Placental epithelial cell (primary cell): Measurements from ENCODE around the gene TSPAN10. TPM values are rescaled to one million over a fixed set of nuclear protein-coding genes. Genes with fewer than 3 reads are reported as not detected.

Experiments
- small RNA-seq: library from RNA; depleted of rRNA; stranded (forward); fragments of <200 nt; gene quantifications from one replicate; pipeline ENCODE3, GENCODE V24; 2012
- total RNA-seq: library from RNA; depleted of rRNA; stranded (reverse); fragments of >200 nt; gene quantifications from 2 replicates; pipeline ENCODE4 v1.2.3, GENCODE V29; 2012

TSPAN10 gene
- 2.0 and 3.9 TPM in 2 replicates for total RNA-seq

GRCh38 chr17:81636505-81637288 is at the start of gene TSPAN10, which contains the start of gene NPLOC4:
Gene TSPAN10, plus strand, starts transcription at chr17:81637196. Its CDS starts 5,217 bp downstream, at chr17:81642413.
Gene NPLOC4, minus strand, starts transcription at chr17:81637112. Its CDS starts 182 bp downstream, at chr17:81636930.

GRCh38 chr17:81656118-81656743 is 19.2 kb downstream of the TSPAN10 start, which contains the start of gene PDE6G:
Gene PDE6G, minus strand, starts transcription at chr17:81656542. Its CDS starts 3,237 bp downstream, at chr17:81653305.

GRCh38 chr17:81666342-81667191 is 29.6 kb downstream of the TSPAN10 start, which contains the start of the genes CCDC137 and OXLD1:
Gene CCDC137, plus strand, starts transcription at chr17:81666737. Its CDS starts 30 bp downstream, at chr17:81666767.
Gene OXLD1, minus strand, starts transcription at chr17:81666605. Its CDS starts 28 bp downstream, at chr17:81666577.

GRCh38 chr17:81683584-81684441 is 46.8 kb downstream of the TSPAN10 start, which contains the start of the genes ARL16 and HGS:
Gene ARL16, minus strand, starts transcription at chr17:81683797. Its CDS starts 44 bp downstream, at chr17:81683753.
Gene HGS, plus strand, starts transcription at chr17:81684011. Its CDS starts 56 bp downstream, at chr17:81684067.

Small RNA genes lying within 50 kb of the gene (small RNA-seq; reads per million reads assigned to genes)
- gene MIR6786 = not detected

Other genes starting within 250 kb of the TSPAN10 start
- gene BAHCC1, start 241.7 kb upstream of the TSPAN10 start, total RNA-seq = 5.6 and 7.1 TPM in 2 replicates
- 3,259 and 11,087 TPM in 2 replicates for gene ACTG1, start 124.4 kb upstream of the TSPAN10 start, total RNA-seq
- gene FSCN2, start 108.8 kb upstream of the TSPAN10 start, total RNA-seq = 1.1 and 3.5 TPM in 2 replicates
- gene FAAP100, start 84.8 kb upstream of the TSPAN10 start, total RNA-seq = 36.1 and 44.8 TPM in 2 replicates
- gene NPLOC4, start 84 bp upstream of the TSPAN10 start, total RNA-seq = 59.7 and 70.8 TPM in 2 replicates
- gene PDE6G, start 19.3 kb downstream of the TSPAN10 start, total RNA-seq = 0.43 TPM in 1 of 2 replicates, not detected in the other
- 31.8 and 32.1 TPM in 2 replicates for gene OXLD1, start 29.4 kb downstream of the TSPAN10 start, total RNA-seq
- 3.7 and 6.3 TPM in 2 replicates for gene CCDC137, start 29.5 kb downstream of the TSPAN10 start, total RNA-seq
- 21.2 and 24.9 TPM in 2 replicates for gene ARL16, start 46.6 kb downstream of the TSPAN10 start, total RNA-seq
- 86.4 and 103 TPM in 2 replicates for gene HGS, start 46.8 kb downstream of the TSPAN10 start, total RNA-seq
- gene MRPL12, start 66.2 kb downstream of the TSPAN10 start, total RNA-seq = 4.7 and 11.4 TPM in 2 replicates
- 9.4 and 19.5 TPM in 2 replicates for gene SLC25A10, start 75.1 kb downstream of the TSPAN10 start, total RNA-seq
- gene GCGR, start 167.0 kb downstream of the TSPAN10 start, total RNA-seq = not detected in 2 replicates
- gene MCRIP1, start 196.1 kb downstream of the TSPAN10 start, total RNA-seq = 66.7 and 93.8 TPM in 2 replicates
- not detected in 2 replicates for gene PPP1R27, start 197.9 kb downstream of the TSPAN10 start, total RNA-seq
- gene P4HB, start 223.3 kb downstream of the TSPAN10 start, total RNA-seq = 1,203 and 2,037 TPM in 2 replicates
- gene ARHGDIA, start 234.1 kb downstream of the TSPAN10 start, total RNA-seq = 82.1 and 158 TPM in 2 replicates